VCaP (cell line): ENCODE data around the gene GALNT9.
"Not testable (repeated sequence)": the region's sequence is repeated elsewhere in the genome, so short reads cannot be mapped to it uniquely, and the experiment has no call there.

Source experiments
- H3K27ac ChIP-seq: fragments of 450-650 bp; 2 replicates; pipeline ENCODE4 v1.5.1; 2017
- TF ChIP-seq, protein P1 (sequence below): fragments of 450-650 bp; conservative IDR thresholded peaks from 2 replicates; pipeline ENCODE4 v1.5.1; 2017; ENCODE audit warnings: mild to moderate bottlenecking, moderate library complexity

The GALNT9 gene

DNA sequence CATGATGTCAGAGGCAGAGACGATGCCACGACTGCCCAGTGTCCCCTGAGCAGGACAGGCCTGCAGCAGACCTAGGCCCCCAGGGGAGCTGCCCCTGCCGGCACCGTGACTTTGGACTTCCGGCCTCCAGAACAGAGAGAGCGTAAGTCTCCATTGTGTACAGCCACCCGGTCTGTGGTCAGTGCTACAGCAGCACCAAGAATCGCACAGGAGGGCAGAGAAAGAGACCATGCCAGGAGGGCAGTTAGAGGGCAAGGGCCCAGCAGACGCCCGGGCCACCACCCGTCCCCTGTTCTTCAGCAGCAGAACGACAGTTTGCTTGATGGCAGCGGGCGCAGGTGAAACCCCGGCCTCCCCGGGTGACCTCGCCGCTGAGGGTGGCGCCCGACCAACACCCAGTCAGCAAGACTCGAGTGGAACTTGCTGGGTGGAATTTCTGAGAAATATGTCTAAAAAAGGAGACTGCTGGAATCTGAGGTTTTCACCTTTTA is 19.7 kb downstream of the GALNT9 start:
- H3K27ac ChIP-seq, result no peak overlapping the region
- TF ChIP-seq, protein P1, sequence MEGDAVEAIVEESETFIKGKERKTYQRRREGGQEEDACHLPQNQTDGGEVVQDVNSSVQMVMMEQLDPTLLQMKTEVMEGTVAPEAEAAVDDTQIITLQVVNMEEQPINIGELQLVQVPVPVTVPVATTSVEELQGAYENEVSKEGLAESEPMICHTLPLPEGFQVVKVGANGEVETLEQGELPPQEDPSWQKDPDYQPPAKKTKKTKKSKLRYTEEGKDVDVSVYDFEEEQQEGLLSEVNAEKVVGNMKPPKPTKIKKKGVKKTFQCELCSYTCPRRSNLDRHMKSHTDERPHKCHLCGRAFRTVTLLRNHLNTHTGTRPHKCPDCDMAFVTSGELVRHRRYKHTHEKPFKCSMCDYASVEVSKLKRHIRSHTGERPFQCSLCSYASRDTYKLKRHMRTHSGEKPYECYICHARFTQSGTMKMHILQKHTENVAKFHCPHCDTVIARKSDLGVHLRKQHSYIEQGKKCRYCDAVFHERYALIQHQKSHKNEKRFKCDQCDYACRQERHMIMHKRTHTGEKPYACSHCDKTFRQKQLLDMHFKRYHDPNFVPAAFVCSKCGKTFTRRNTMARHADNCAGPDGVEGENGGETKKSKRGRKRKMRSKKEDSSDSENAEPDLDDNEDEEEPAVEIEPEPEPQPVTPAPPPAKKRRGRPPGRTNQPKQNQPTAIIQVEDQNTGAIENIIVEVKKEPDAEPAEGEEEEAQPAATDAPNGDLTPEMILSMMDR, result no peak

DNA sequence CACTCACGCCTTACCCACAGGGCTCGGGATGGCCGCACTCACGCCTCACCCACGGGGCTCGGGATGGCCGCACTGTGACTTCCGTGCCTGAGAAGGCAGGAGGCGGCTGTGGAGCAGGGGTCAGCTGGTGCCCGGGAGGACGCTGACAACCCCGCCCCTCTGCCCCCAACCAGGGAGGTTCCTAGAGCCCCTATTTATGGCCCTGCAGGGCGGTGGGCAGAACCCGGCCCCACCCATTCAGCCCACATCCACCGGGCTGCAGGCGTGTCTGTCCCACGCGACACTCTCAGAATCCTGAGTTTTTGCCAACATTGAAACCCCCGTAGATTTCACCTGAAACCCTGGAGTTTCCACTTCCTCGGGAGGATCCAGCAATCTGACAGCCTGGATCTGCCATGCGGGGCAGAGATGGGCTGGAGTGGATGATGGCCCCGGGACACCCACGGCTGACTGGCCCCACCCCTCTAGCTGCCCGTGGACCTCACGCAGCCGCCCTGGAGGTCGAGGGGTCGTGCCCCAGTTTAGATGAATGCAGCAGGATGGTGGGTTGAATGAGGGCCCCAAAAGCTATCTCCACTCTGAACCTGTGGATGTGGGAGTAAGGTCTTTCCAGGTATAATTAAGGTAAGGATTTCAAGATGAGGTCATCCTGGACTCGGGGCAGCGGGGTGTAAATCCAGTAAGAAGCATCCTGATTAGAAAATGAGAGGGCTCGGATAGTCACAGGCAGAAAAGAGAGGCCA is 20.4 kb downstream of the GALNT9 start:
- TF ChIP-seq, protein P1, result no peak
- H3K27ac ChIP-seq, result no peak overlapping the region

DNA sequence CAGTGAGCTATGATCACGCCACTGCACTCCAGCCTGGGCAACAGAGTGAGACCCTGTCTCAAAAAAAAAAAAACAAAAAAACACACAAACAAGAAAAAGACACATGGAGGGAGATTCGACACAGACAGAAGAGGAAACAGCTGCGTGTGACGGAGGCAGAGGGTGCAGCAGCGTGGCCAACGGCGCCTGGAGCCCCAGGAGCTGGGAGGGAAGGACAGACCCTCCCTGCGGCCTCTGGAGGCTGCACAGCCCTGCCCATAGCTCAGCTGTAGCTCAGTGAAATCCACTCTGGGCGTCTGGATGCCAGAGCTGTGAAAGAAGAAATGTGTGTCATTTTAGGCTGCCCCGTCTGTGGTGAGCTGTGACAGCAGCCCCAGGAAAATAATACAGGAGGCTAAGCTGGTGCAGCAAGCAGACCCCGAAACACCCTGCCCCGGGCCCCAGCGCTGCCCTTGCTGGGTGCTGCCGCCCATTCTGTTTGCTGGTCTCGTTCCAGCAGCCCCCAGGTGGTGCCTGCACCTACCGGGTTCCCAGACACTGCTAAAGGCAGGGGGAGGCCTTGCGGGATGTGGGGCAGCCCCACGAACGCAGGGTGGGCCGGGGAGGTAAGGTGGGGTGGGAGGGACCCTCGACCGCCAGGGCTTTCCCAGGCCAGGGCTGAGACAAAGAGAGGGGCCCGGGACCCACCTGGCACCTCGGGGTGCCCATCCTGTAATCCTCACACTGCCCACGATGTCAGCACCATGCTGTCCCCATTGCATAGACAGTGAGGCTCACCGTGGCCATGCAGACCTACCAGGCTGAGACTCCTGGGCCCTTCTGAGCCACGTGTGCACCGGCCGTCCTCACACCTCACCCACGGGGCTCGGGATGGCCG is 21.2 kb downstream of the GALNT9 start:
- TF ChIP-seq, protein P1, result no peak
- H3K27ac ChIP-seq, result no peak overlapping the region

DNA sequence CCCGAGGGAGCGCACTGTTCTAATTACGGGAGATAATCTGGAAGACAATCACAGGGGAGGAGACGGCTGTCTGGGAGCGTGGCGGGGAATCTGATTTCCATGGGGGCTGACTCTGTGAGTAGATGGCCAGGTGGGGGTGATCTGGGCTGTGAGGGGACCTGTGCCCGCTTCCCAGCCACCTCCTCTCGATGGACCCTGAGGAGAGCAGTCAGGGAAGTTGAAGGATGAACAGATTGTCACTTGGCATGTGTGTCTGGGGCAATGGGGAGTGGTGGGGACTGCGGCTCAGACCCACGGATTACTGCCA is 22.6 kb downstream of the GALNT9 start:
- TF ChIP-seq, protein P1, result no peak
- H3K27ac ChIP-seq, result no peak overlapping the region

DNA sequence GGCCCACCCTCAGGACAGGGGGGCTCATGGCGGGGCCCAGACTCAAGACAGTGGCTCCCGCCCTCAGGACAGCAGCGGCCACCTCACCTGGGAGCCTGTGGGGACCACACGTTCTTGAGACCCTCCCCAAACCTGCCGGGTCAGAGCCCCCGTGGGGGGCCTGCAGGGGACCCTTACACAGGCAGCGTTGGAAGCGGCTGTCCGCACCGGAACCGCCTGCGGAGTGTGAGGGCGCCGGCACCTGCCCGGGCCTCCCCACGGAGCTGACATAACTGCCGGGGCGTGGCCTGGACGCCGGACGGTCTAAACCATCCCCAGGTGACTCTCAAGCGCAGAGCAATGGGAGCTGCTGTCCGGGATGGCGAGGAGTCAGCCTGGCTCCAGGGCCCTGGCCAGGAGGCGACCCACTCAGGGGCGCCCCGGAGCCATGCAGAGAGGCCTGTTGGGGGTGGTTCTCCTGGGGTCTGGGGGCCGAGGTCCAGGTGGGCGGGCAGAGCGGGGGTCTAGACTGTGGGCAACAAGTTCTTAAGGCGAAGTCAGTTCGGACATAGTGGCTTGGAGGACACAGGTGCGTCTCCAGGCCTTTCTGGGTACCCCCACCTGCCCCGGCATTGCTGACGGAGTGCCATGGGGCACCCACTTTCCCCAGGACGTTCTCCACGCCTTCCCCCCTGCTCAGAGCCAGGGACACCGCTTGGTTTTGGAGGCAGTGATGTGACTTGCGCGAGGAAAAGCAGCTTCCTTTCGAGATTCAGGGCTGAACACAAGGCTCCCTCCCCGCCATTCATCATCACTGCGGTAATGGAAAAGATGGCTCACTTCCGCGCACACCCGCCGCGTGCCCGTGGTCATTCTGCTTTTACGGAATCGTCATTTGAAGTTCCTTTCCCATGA is 23.2 kb downstream of the GALNT9 start:
- TF ChIP-seq, protein P1, result no peak

DNA sequence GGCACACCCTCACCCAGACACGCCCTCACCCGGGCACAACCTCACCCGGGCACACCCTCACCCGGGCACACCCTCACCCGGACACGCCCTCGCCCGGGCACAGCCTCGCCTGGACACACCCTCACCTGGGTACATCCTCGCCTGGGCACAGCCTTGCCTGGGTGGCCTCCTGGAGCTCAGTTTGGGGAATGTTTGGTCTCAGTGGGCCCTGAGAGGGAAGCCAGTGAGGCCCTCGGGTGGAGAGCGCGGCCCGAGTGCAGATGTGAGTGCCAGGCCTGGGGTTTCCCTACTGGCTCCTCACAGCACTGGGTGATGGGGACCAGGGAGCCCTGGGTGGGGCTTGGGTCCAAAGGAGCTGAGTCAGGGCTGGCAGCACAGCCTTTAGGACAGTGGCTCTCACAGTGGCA is 23.8 kb downstream of the GALNT9 start:
- TF ChIP-seq, protein P1, result no peak
- H3K27ac ChIP-seq, result no peak overlapping the region

More for the DNA sequence above, 23.2 kb downstream of the GALNT9 start:
- no peak overlapping the region for H3K27ac ChIP-seq

DNA sequence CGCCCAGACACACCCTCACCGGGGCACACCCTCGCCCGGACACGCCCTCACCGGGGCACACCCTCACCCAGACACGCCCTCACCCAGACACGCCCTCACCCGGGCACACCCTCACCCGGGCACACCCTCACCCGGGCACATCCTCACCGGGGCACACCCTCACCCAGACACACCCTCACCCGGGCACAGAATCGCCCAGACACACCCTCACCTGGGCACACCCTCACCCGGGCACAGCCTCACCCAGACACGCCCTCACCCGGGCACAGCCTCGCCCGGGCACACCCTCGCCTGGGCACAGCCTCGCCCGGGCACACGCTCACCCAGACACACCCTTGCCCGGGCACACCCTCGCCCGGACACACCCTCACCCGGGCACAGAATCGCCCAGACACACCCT is 24.5 kb downstream of the GALNT9 start:
- H3K27ac ChIP-seq, result not testable (repeated sequence)

DNA sequence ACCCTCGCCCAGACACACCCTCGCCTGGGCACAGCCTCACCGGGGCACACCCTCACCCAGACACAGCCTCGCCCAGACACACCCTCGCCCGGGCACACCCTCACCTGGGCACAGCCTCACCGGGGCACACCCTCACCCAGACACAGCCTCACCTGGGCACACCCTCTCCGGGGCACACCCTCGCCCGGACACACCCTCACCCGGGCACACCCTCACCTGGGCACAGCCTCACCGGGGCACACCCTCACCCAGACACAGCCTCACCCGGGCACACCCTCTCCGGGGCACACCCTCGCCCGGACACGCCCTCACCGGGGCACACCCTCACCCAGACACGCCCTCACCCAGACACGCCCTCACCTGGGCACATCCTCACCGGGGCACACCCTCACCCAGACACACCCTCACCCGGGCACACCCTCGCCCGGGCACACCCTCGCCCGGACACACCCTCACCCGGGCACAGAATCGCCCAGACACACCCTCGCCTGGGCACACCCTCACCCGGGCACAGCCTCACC is 25.5 kb downstream of the GALNT9 start:
- H3K27ac ChIP-seq, result not testable (repeated sequence)
